OCI-LY3 (cell line): Measurements from ENCODE around the gene ITSN2.
A peak's percentile ranks its signal among the peaks of the same experiment; 100 is the strongest.
"Not testable (repeated sequence)": the region's sequence is repeated elsewhere in the genome, so short reads cannot be mapped to it uniquely, and the experiment has no call there.

ENCODE experiments used
- H2AFZ ChIP-seq: fragments of 200-600, 300-600 bp; shearing (Covaris generic); 2 replicates; pipeline ENCODE4 v1.6.0; 2014; ENCODE audit warnings: antibody characterized with exemption, low read depth, low read length
- H3K27ac ChIP-seq: fragments of 200-600, 300-600 bp; sonication (generic); 2 replicates; pipeline ENCODE4 v1.5.1; 2014; ENCODE audit warnings: mild to moderate bottlenecking, low read length, moderate library complexity, mixed read lengths
- H3K27me3 ChIP-seq: fragments of 200-600, 300-600 bp; sonication (generic); 2 replicates; pipeline ENCODE4 v1.6.1; 2014; ENCODE audit warnings: low read depth, low read length, mixed read lengths
- H3K36me3 ChIP-seq: fragments of 200-600, 300-600 bp; sonication (generic); replicated peaks from 2 replicates; pipeline ENCODE3; 2014; ENCODE audit warnings: low read depth, low read length, mixed read lengths
- H3K4me1 ChIP-seq: fragments of 300-600, 200-600 bp; sonication (generic); 2 replicates; pipeline ENCODE4 v1.6.1; 2014; ENCODE audit warnings: low read length, mixed read lengths
- H3K4me2 ChIP-seq: fragments of 200-600, 300-600 bp; sonication (generic); 2 replicates; pipeline ENCODE4 v1.6.1; 2014; ENCODE audit warnings: low read length, mixed read lengths
- H3K4me3 ChIP-seq: fragments of 300-600, 200-600 bp; sonication (generic); 2 replicates; pipeline ENCODE4 v1.5.1; 2014; ENCODE audit warnings: antibody characterized with exemption, mild to moderate bottlenecking, low read length, moderate library complexity
- H3K79me2 ChIP-seq: fragments of 300-600, 200-600 bp; shearing (Covaris generic); 2 replicates; pipeline ENCODE4 v1.6.1; 2014; ENCODE audit warnings: mild to moderate bottlenecking, low read length, mixed read lengths
- H3K9ac ChIP-seq: fragments of 300-600, 200-600 bp; shearing (Covaris generic); 2 replicates; pipeline ENCODE4 v1.6.0; 2014; ENCODE audit warnings: mild to moderate bottlenecking, low read length, moderate library complexity
- H3K9me3 ChIP-seq: fragments of 200-600, 300-600 bp; shearing (Covaris generic); 2 replicates; pipeline ENCODE4 v1.6.1; 2014; ENCODE audit warnings: low read length, mixed read lengths; ENCODE audit not compliant: insufficient read depth
- H4K20me1 ChIP-seq: fragments of 200-600, 300-600 bp; sonication (generic); 2 replicates; pipeline ENCODE4 v1.6.1; 2016; ENCODE audit warnings: low read length, mixed read lengths; ENCODE audit not compliant: insufficient read depth
- EZH2phosphoT487 ChIP-seq: fragments of 200-600 bp; shearing (Covaris generic); IDR thresholded peaks from 2 replicates; pipeline ENCODE4 v1.6.1; 2018; ENCODE audit warnings: antibody characterized with exemption, mixed run types, low read depth
- TF ChIP-seq, protein P1 (sequence below): fragments of 200-600, 300-600 bp; sonication (generic); IDR thresholded peaks from 2 replicates; pipeline ENCODE4 v1.5.1; 2014; ENCODE audit warnings: antibody characterized with exemption, low read length, low read depth

ITSN2 gene

DNA sequence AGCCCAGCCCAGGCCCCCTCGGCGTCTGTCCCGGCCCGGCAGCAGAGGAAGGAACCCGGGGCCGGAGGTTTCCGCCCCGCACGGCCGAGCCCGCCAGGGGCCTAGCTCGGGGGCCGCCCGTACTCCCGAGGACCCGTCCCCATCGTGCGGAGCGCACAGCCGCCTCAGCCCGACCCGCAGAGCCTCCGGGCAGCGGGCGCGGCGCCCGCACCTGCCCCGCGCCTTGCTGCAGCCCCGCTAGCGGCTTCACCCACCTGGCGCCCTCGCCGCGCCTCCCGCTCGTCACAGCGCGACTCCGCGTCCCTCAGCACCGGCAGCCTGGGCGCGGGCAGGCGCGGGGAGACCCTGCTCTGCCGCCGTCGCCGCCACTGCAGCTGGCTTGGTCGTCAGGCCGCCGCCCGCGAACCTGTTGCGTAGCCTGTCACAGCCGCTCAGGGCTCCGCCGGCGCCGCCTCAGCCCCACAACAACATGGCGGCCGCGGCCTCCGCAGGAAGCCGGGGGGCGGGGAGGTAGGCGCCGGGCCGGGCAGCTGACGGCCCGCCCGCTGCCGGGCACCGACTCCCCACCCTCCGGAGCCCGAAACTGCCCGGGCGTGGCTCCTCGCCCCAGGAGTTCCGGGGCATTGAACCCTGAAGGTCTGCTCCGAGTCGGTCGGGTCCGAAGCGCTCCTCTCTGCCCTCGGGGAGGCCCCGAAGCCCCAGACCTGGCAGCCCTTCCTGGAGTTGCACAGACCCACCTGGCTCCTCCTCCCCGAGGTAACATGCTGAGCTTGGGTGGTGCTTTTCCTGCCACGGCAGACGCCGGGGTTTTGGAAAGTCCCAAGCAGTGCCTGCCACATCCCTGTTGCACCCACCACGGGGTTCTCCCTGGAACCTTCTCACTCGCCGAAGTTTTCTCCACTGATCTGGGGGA is at the start of gene ITSN2:
Gene ITSN2, minus strand, starts transcription at position 487 of the 913 bp plus-strand sequence. CDS start 32,454 bp downstream, outside the sequence.
- Histone ChIP-seq H3K9me3 (no peaks in the 10 kb centered on the region), H3K4me1 (peaks cover 28% of the 10 kb centered on the region), H4K20me1 (peaks cover 17% of the 10 kb centered on the region), H3K79me2 (peaks cover 48% of the 10 kb centered on the region), H3K27me3 (no peaks in the 10 kb centered on the region), H3K27ac (peak within 1 kb of the TSS; percentile 83), H3K4me2 (peak within 1 kb of the TSS; percentile 99), H3K4me3 (peak within 1 kb of the TSS; percentile 96), H2AFZ (peak within 1 kb of the TSS; percentile 99), H3K9ac (peak within 1 kb of the TSS; percentile 82), H3K36me3 (no peaks in the 10 kb centered on the region)
- TF ChIP-seq, protein P1, sequence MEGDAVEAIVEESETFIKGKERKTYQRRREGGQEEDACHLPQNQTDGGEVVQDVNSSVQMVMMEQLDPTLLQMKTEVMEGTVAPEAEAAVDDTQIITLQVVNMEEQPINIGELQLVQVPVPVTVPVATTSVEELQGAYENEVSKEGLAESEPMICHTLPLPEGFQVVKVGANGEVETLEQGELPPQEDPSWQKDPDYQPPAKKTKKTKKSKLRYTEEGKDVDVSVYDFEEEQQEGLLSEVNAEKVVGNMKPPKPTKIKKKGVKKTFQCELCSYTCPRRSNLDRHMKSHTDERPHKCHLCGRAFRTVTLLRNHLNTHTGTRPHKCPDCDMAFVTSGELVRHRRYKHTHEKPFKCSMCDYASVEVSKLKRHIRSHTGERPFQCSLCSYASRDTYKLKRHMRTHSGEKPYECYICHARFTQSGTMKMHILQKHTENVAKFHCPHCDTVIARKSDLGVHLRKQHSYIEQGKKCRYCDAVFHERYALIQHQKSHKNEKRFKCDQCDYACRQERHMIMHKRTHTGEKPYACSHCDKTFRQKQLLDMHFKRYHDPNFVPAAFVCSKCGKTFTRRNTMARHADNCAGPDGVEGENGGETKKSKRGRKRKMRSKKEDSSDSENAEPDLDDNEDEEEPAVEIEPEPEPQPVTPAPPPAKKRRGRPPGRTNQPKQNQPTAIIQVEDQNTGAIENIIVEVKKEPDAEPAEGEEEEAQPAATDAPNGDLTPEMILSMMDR, result no peak
- no peak for TF ChIP-seq EZH2phosphoT487

DNA sequence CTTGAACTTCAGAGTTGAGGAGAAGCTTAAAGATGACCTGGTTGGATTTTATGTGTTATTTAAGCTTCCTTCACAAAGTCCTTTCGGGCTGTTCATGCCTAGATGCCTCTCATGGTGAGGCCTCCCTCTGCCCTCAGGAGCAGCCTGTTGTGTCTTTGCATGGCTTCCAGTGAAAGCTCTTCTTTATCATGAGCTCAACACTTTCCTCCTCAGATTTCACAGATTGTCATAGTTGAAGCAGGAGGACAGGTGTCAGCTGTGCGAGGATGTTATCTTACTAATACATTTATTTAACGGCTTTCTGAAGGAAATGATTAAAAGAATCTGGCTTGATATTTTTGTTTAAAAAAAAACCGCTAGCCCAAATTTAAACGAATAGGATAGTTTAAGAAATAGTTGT is 48.8 kb upstream of the ITSN2 start:
- Histone ChIP-seq H3K9me3 (no peaks in the 10 kb centered on the region), H4K20me1 (no peaks in the 10 kb centered on the region), H3K27ac (no peak overlapping the region), H3K36me3 (no peaks in the 10 kb centered on the region), H3K27me3 (no peaks in the 10 kb centered on the region), H3K9ac (no peak overlapping the region), H3K4me2 (peak overlapping the region; percentile 77), H3K4me1 (peaks cover 9% of the 10 kb centered on the region; the same call in 1 of the 2 replicates), H3K4me3 (peak overlapping the region; percentile 72), H2AFZ (peak overlapping the region; percentile 78), H3K79me2 (no peaks in the 10 kb centered on the region)
- no peak for TF ChIP-seq EZH2phosphoT487
- TF ChIP-seq, protein P1, result no peak

DNA sequence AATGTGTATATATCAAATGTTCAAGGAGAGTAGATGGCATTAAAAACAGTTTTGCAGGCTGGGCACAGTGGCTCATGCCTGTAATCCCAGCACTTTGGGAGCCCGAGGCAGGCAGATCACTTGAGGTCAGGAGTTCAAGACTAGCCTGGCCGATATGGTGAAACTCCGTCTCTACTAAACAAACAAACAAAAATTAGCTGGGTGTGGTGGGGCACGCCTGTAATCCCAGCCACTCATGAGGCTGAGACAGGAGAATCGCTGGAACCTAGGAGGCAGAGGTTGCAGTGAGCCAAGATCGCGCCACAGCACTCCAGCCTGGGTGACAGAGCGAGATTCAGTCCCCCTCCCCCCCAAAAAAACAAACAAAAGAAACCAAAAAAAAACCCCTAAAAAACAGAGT is 48.4 kb upstream of the ITSN2 start:
- Histone ChIP-seq H2AFZ (peak overlapping the region; percentile 78; the same call in 1 of the 2 replicates), H3K4me2 (peak overlapping the region; percentile 77; the same call in 1 of the 2 replicates)
- not testable (repeated sequence) for H3K4me1 ChIP-seq, H3K9me3 ChIP-seq, H3K4me3 ChIP-seq, H3K36me3 ChIP-seq, H3K27ac ChIP-seq, H3K79me2 ChIP-seq, H4K20me1 ChIP-seq, H3K9ac ChIP-seq, H3K27me3 ChIP-seq

DNA sequence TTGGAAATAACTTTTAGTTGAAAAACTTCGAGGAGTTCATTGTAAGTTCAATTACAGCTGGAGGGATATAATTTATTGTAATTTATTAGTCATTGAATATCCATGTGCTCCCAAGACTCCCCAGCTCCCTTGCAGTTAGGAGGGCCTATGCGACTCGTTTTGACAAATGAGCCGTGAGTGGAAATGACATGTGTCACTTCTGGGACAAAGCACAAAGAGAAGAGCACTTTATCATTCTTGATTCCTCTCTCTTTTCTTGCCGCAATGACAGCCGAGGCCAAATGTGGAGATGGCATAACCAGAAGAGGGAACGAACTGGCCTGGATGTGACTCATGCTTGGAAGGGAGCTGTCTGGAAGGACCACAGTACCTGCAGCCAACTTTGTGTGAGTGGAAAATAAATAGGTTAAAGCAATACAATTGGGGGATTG is 44.2 kb upstream of the ITSN2 start:
- no peak overlapping the region for H3K4me3 ChIP-seq
- no peaks in the 10 kb centered on the region for H3K36me3 ChIP-seq
- no peaks in the 10 kb centered on the region for H3K9me3 ChIP-seq
- no peaks in the 10 kb centered on the region for H3K27me3 ChIP-seq
- no peak for TF ChIP-seq EZH2phosphoT487
- TF ChIP-seq, protein P1, result no peak
- H3K79me2 ChIP-seq, result no peaks in the 10 kb centered on the region
- no peak overlapping the region for H3K4me2 ChIP-seq
- H4K20me1 ChIP-seq, result no peaks in the 10 kb centered on the region
- H3K27ac ChIP-seq, result no peak overlapping the region
- H3K9ac ChIP-seq, result no peak overlapping the region
- H2AFZ ChIP-seq, result no peak overlapping the region
- H3K4me1 ChIP-seq, result peaks cover 6% of the 10 kb centered on the region; the same call in 1 of the 2 replicates
